ENCODE data around the gene TNFSF4. TPM values are rescaled to one million over a fixed set of nuclear protein-coding genes. Genes with fewer than 3 reads are reported as not detected.

The TNFSF4 gene
- total RNA-seq, 4 donors from 2014 or later = 1.3 to 2.1 (median 1.5) TPM

GRCh38 chr1:173191011-173191705, 16.0 kb downstream of the TNFSF4 start:
- no peak for TF ChIP-seq CTCF (IDR thresholded peaks at IDR 0.05; ENCODE audit: low read depth)

- no peak for TF ChIP-seq CTCF (IDR thresholded peaks at IDR 0.05; ENCODE audit: low read depth)
These were observed 16.8 kb downstream of the TNFSF4 start for GRCh38 chr1:173190101-173190936.

GRCh38 chr1:173187671-173188237, 19.4 kb downstream of the TNFSF4 start:
- TF ChIP-seq CTCF (IDR thresholded peaks at IDR 0.05; ENCODE audit: low read depth) = no peak

- no peak for TF ChIP-seq CTCF (IDR thresholded peaks at IDR 0.05; ENCODE audit: low read depth)
These were observed 25.3 kb downstream of the TNFSF4 start for GRCh38 chr1:173181791-173182190.

GRCh38 chr1:173176246-173176645, 30.9 kb downstream of the TNFSF4 start:
- no peak for TF ChIP-seq CTCF (IDR thresholded peaks at IDR 0.05; ENCODE audit: low read depth)

- no peak for TF ChIP-seq CTCF (IDR thresholded peaks at IDR 0.05; ENCODE audit: low read depth)
These were observed 31.5 kb downstream of the TNFSF4 start for GRCh38 chr1:173175514-173176145.

- no peak for TF ChIP-seq CTCF (IDR thresholded peaks at IDR 0.05; ENCODE audit: low read depth)
These were observed 33.7 kb downstream of the TNFSF4 start for GRCh38 chr1:173173388-173173787.
